Tibial artery (tissue), 4 donors: ENCODE data around the gene ARFGAP3.

ENCODE experiments used
- DNase-seq, 2 donors: peaks; one replicate each; pipeline ENCODE4 v3.0.0-alpha.2; 2019
- H3K27ac ChIP-seq, 2 donors: fragments of 200-600 bp; sonication (generic) in 1 of 2; 1 replicate in 1 of 2; 2 replicates in 1 of 2; pipeline ENCODE4 v1.5.1; 2018 to 2019; ENCODE audit warnings: mild to moderate bottlenecking in 1 of 2
- H3K27me3 ChIP-seq, 2 donors: fragments of 200-600 bp; sonication (generic) in 1 of 2; one replicate each; pipeline versions ENCODE4 v1.5.1 to v1.6.0; 2016 to 2019
- H3K36me3 ChIP-seq, 3 donors: fragments of 200-600 bp; sonication (generic) in 2 of 3; one replicate each; pipeline ENCODE4 v1.5.1; 2016 to 2019; ENCODE audit warnings: mild to moderate bottlenecking in 2 of 3
- H3K4me1 ChIP-seq, 4 donors: fragments of 200-600 bp; sonication (generic) in 2 of 4; 1 replicate in 3 of 4; 2 replicates in 1 of 4; pipeline ENCODE4 v1.5.1; 2016 to 2019
- H3K4me3 ChIP-seq, 2 donors: fragments of 200-600 bp; sonication (generic) in 1 of 2; 1 replicate in 1 of 2; 2 replicates in 1 of 2; pipeline ENCODE4 v1.5.1; 2018 to 2019; ENCODE audit warnings: mild to moderate bottlenecking in 2 of 2
- H3K9me3 ChIP-seq, 3 donors: fragments of 200-600 bp; sonication (generic) in 1 of 3; one replicate each; pipeline ENCODE4 v1.5.1; 2016 to 2019
- CTCF ChIP-seq, 2 experiments: fragments of 200-600 bp in 1 of 2; fragments of 450-650 bp in 1 of 2; IDR thresholded peaks; one replicate each; pipeline ENCODE4 v1.5.1; 2017 to 2019; ENCODE audit warnings: antibody characterized with exemption in 2 of 2, mild to moderate bottlenecking in 1 of 2, moderate library complexity in 1 of 2
- intact Hi-C: fragments of 100-400 bp; cut with DNase I; formaldehyde crosslinking; loops from one replicate; pipeline ENCODE4 v1.15.0; 2023; ENCODE audit warnings: low total_unique reads

The ARFGAP3 gene

GRCh38 chr22:42813501-42813900, 43.6 kb downstream of the ARFGAP3 start:
- TF ChIP-seq CTCF (IDR thresholded peaks at IDR 0.05) = no peak
- no peak overlapping the region for H3K27ac ChIP-seq
- DNase-seq = no peak
- H3K36me3 ChIP-seq = peaks cover 52 to 87% (median 67%) of the 10 kb centered on the region in 3 donors
- no peaks in the 10 kb centered on the region for H3K9me3 ChIP-seq
- intact Hi-C loops = no loop called here
- H3K4me1 ChIP-seq = no peaks in the 10 kb centered on the region
- H3K4me3 ChIP-seq = no peak overlapping the region
- H3K27me3 ChIP-seq = no peaks in the 10 kb centered on the region

- peaks cover 0 to 3% (median 0%) of the 10 kb centered on the region in 4 donors for H3K4me1 ChIP-seq
- DNase-seq = no peak
- H3K4me3 ChIP-seq = no peak overlapping the region
- no peak overlapping the region for H3K27ac ChIP-seq
- intact Hi-C loops = no loop called here
- H3K27me3 ChIP-seq = no peaks in the 10 kb centered on the region
- no peaks in the 10 kb centered on the region for H3K9me3 ChIP-seq
- TF ChIP-seq CTCF (IDR thresholded peaks at IDR 0.05) = no peak
- H3K36me3 ChIP-seq = peaks cover 70 to 96% (median 82%) of the 10 kb centered on the region in 3 donors
Measured at GRCh38 chr22:42811459-42811858, 45.6 kb downstream of the ARFGAP3 start.

GRCh38 chr22:42808521-42808920, 48.6 kb downstream of the ARFGAP3 start:
- intact Hi-C loops = no loop called here
- Histone ChIP-seq H3K4me3 (no peak overlapping the region), H3K36me3 (peaks cover 81 to 90% (median 89%) of the 10 kb centered on the region in 3 donors), H3K27ac (no peak overlapping the region), H3K4me1 (peaks cover 0 to 17% (median 5%) of the 10 kb centered on the region in 4 donors), H3K27me3 (no peaks in the 10 kb centered on the region), H3K9me3 (no peaks in the 10 kb centered on the region)
- DNase-seq = no peak
- no peak for TF ChIP-seq CTCF (IDR thresholded peaks at IDR 0.05)

- Histone ChIP-seq H3K4me1 (peaks cover 0 to 20% (median 5%) of the 10 kb centered on the region in 4 donors), H3K27ac (no peak overlapping the region), H3K4me3 (no peak overlapping the region), H3K9me3 (no peaks in the 10 kb centered on the region), H3K27me3 (no peaks in the 10 kb centered on the region), H3K36me3 (peaks cover 74 to 93% (median 85%) of the 10 kb centered on the region in 3 donors)
- no peak for TF ChIP-seq CTCF (IDR thresholded peaks at IDR 0.05)
- DNase-seq = no peak
- intact Hi-C loops = no loop called here
Measured at GRCh38 chr22:42807185-42807584, 49.9 kb downstream of the ARFGAP3 start.

GRCh38 chr22:42805998-42806830, 50.9 kb downstream of the ARFGAP3 start:
- TF ChIP-seq CTCF (IDR thresholded peaks at IDR 0.05) = no peak
- peak overlapping the region; percentile 40 to 45 for H3K27ac ChIP-seq
- DNase-seq = no peak
- peaks cover 0 to 20% (median 5%) of the 10 kb centered on the region in 4 donors for H3K4me1 ChIP-seq
- no peak overlapping the region for H3K4me3 ChIP-seq
- intact Hi-C loops = no loop called here
- no peaks in the 10 kb centered on the region for H3K9me3 ChIP-seq
- H3K27me3 ChIP-seq = no peaks in the 10 kb centered on the region
- peaks cover 74 to 97% (median 85%) of the 10 kb centered on the region in 3 donors for H3K36me3 ChIP-seq
